IMR-90 (cell line): ENCODE measurements around the gene GNGT1.

Source experiments
- BHLHE40 ChIP-seq: fragments of 150-350 bp; IDR thresholded peaks from 2 replicates; pipeline ENCODE4 v1.6.1; 2016; ENCODE audit warnings: mild to moderate bottlenecking, low read depth, low read length
- FOS ChIP-seq: fragments of 150-350 bp; IDR thresholded peaks from 2 replicates; pipeline ENCODE4 v1.6.1; 2016; ENCODE audit warnings: low read depth, low read length
- NFE2L2 ChIP-seq: fragments of 150-350 bp; IDR thresholded peaks from 2 replicates; pipeline ENCODE4 v1.6.1; 2016; ENCODE audit warnings: low read depth, mild to moderate bottlenecking, low read length
- POLR2A ChIP-seq: IDR thresholded peaks from 2 replicates; pipeline ENCODE4 v1.6.1; 2012; ENCODE audit warnings: mild to moderate bottlenecking, low read depth, low read length
- RCOR1 ChIP-seq: IDR thresholded peaks from 2 replicates; pipeline ENCODE4 v1.6.1; 2012; ENCODE audit warnings: mild to moderate bottlenecking, low read length, improper control_type of control experiment; ENCODE audit not compliant: insufficient replicate concordance
- RFX5 ChIP-seq: IDR thresholded peaks from 2 replicates; pipeline ENCODE4 v1.8.0; 2012; ENCODE audit warnings: low read depth, mild to moderate bottlenecking, low read length, moderate library complexity
- TF ChIP-seq, protein P1 (sequence below): conservative IDR thresholded peaks from 2 replicates; pipeline ENCODE4 v1.5.1; 2012; ENCODE audit warnings: mild to moderate bottlenecking, low read depth, low read length, improper control_type of control experiment
- TF ChIP-seq, protein P2 (sequence below): fragments of 150-350 bp; IDR thresholded peaks from 2 replicates; pipeline ENCODE4 v1.6.1; 2017; ENCODE audit warnings: mild to moderate bottlenecking, antibody characterized with exemption, low read length, low read depth
- TF ChIP-seq, protein P3 (sequence below): fragments of 150-350 bp; IDR thresholded peaks from 2 replicates; pipeline ENCODE4 v1.6.1; 2016; ENCODE audit warnings: low read depth, mild to moderate bottlenecking, low read length, moderate library complexity, borderline replicate concordance

DNA sequence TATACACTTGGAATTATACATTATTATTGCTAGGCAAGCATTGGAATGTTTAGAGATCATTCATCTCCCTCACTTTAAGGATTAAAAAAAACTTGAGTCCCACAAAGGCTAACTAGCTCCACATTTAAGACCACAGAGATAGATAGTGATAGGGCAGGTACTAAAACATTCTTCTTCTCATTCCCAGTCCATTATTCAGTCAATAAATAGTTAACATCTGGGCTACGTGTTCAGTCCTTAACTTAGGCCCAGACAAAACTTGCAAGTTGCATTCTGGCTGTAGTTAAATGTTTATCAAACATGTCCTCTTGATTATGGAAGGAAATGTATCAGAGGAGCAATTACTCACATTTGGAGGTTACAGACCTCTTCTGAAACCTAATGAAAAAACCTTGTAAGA lies 17.6 kb downstream of the GNGT1 start:
- TF ChIP-seq, protein P1, sequence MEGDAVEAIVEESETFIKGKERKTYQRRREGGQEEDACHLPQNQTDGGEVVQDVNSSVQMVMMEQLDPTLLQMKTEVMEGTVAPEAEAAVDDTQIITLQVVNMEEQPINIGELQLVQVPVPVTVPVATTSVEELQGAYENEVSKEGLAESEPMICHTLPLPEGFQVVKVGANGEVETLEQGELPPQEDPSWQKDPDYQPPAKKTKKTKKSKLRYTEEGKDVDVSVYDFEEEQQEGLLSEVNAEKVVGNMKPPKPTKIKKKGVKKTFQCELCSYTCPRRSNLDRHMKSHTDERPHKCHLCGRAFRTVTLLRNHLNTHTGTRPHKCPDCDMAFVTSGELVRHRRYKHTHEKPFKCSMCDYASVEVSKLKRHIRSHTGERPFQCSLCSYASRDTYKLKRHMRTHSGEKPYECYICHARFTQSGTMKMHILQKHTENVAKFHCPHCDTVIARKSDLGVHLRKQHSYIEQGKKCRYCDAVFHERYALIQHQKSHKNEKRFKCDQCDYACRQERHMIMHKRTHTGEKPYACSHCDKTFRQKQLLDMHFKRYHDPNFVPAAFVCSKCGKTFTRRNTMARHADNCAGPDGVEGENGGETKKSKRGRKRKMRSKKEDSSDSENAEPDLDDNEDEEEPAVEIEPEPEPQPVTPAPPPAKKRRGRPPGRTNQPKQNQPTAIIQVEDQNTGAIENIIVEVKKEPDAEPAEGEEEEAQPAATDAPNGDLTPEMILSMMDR: no peak
- TF ChIP-seq RCOR1 (no peak), POLR2A (no peak), RFX5 (no peak), FOS (no peak), BHLHE40 (no peak), NFE2L2 (no peak)
- TF ChIP-seq, protein P2, sequence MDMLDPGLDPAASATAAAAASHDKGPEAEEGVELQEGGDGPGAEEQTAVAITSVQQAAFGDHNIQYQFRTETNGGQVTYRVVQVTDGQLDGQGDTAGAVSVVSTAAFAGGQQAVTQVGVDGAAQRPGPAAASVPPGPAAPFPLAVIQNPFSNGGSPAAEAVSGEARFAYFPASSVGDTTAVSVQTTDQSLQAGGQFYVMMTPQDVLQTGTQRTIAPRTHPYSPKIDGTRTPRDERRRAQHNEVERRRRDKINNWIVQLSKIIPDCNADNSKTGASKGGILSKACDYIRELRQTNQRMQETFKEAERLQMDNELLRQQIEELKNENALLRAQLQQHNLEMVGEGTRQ: no peak
- TF ChIP-seq, protein P3, sequence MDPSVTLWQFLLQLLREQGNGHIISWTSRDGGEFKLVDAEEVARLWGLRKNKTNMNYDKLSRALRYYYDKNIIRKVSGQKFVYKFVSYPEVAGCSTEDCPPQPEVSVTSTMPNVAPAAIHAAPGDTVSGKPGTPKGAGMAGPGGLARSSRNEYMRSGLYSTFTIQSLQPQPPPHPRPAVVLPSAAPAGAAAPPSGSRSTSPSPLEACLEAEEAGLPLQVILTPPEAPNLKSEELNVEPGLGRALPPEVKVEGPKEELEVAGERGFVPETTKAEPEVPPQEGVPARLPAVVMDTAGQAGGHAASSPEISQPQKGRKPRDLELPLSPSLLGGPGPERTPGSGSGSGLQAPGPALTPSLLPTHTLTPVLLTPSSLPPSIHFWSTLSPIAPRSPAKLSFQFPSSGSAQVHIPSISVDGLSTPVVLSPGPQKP: no peak
